ENCODE data around the gene NOS3.

NOS3 gene

GRCh38 chr7:151046603-151047573 lies 56.1 kb downstream of the NOS3 start:
- TF ChIP-seq TAF1 (IDR thresholded peaks at IDR 0.05; ENCODE audit: borderline replicate concordance, insufficient read depth, low read length) (no peak), POLR2AphosphoS5 (IDR thresholded peaks at IDR 0.05; ENCODE audit: low read depth, low read length) (no peak), SIN3A (IDR thresholded peaks at IDR 0.05; ENCODE audit: borderline replicate concordance, insufficient read depth, low read length) (no peak), REST (IDR thresholded peaks at IDR 0.05; ENCODE audit: insufficient read depth in 1 of 2, low read depth in 2 of 2, low read length in 2 of 2) (no peak), FOXP2 (optimal IDR thresholded peaks at IDR 0.05; ENCODE audit: borderline replicate concordance, extremely low read depth, extremely low read length, insufficient read depth) (no peak)

- TF ChIP-seq FOXP2 (optimal IDR thresholded peaks at IDR 0.05; ENCODE audit: borderline replicate concordance, extremely low read depth, extremely low read length, insufficient read depth) (no peak), REST (IDR thresholded peaks at IDR 0.05; ENCODE audit: insufficient read depth in 1 of 2, low read depth in 2 of 2, low read length in 2 of 2) (no peak), TAF1 (IDR thresholded peaks at IDR 0.05; ENCODE audit: borderline replicate concordance, insufficient read depth, low read length) (no peak), POLR2AphosphoS5 (IDR thresholded peaks at IDR 0.05; ENCODE audit: low read depth, low read length) (no peak)
These were observed 57.4 kb downstream of the NOS3 start, which contains the start of gene ASIC3 for GRCh38 chr7:151047976-151048815. ASIC3 (plus strand) TSS chr7:151048531; CDS start chr7:151048886, 355 bp downstream.

- TF ChIP-seq SIN3A (IDR thresholded peaks at IDR 0.05; ENCODE audit: borderline replicate concordance, insufficient read depth, low read length) (no peak), POLR2AphosphoS5 (IDR thresholded peaks at IDR 0.05; ENCODE audit: low read depth, low read length) (no peak), REST (IDR thresholded peaks at IDR 0.05; ENCODE audit: insufficient read depth in 1 of 2, low read depth in 2 of 2, low read length in 2 of 2) (no peak), TAF1 (IDR thresholded peaks at IDR 0.05; ENCODE audit: borderline replicate concordance, insufficient read depth, low read length) (no peak), FOXP2 (optimal IDR thresholded peaks at IDR 0.05; ENCODE audit: borderline replicate concordance, extremely low read depth, extremely low read length, insufficient read depth) (no peak)
These were observed 58.2 kb downstream of the NOS3 start for GRCh38 chr7:151048911-151049463.

GRCh38 chr7:151051108-151051507 lies 60.3 kb downstream of the NOS3 start:
- TF ChIP-seq TAF1 (IDR thresholded peaks at IDR 0.05; ENCODE audit: borderline replicate concordance, insufficient read depth, low read length) (no peak), POLR2AphosphoS5 (IDR thresholded peaks at IDR 0.05; ENCODE audit: low read depth, low read length) (no peak), REST (IDR thresholded peaks at IDR 0.05; ENCODE audit: insufficient read depth in 1 of 2, low read depth in 2 of 2, low read length in 2 of 2) (no peak), SIN3A (IDR thresholded peaks at IDR 0.05; ENCODE audit: borderline replicate concordance, insufficient read depth, low read length) (no peak), FOXP2 (optimal IDR thresholded peaks at IDR 0.05; ENCODE audit: borderline replicate concordance, extremely low read depth, extremely low read length, insufficient read depth) (no peak)

Measured in PFSK-1 (cell line).